SU-DHL-6 (cell line): Measurements from ENCODE around the gene ZNF639.

Experiments used
- H2AFZ ChIP-seq: fragments of 200-600 bp; sonication (generic); 2 replicates; pipeline ENCODE4 v1.6.1; 2014; ENCODE audit warnings: low read depth, mild to moderate bottlenecking, moderate library complexity, mixed read lengths, antibody characterized with exemption, low read length; ENCODE audit not compliant: severe bottlenecking
- H3F3A ChIP-seq: fragments of 200-600 bp; shearing (Covaris generic); 2 replicates; pipeline ENCODE4 v1.6.0; 2016; ENCODE audit warnings: antibody characterized with exemption, mild to moderate bottlenecking; ENCODE audit not compliant: insufficient read depth
- H3K27ac ChIP-seq: fragments of 200-600 bp; sonication (generic); 2 replicates; pipeline ENCODE4 v1.5.1; 2016; ENCODE audit warnings: low read depth, mild to moderate bottlenecking, low read length, moderate library complexity, mixed read lengths
- H3K27me3 ChIP-seq: fragments of 200-600 bp; sonication (generic), shearing (Covaris generic); 2 replicates; pipeline ENCODE4 v1.6.0; 2014; ENCODE audit warnings: mild to moderate bottlenecking, low read length
- H3K36me3 ChIP-seq: fragments of 200-600 bp; sonication (generic); 2 replicates; pipeline ENCODE4 v1.6.1; 2014; ENCODE audit warnings: mild to moderate bottlenecking, low read length, mixed read lengths
- H3K4me2 ChIP-seq: fragments of 300-600, 200-600 bp; shearing (Covaris generic), sonication (generic); 2 replicates; pipeline ENCODE4 v1.6.0; 2014; ENCODE audit warnings: low read length, low read depth, mild to moderate bottlenecking; ENCODE audit not compliant: poor library complexity, severe bottlenecking
- H3K4me3 ChIP-seq: fragments of 200-600 bp; sonication (generic); 2 replicates; pipeline ENCODE4 v1.5.1; 2014; ENCODE audit warnings: antibody characterized with exemption, low read length, mild to moderate bottlenecking, mixed read lengths; ENCODE audit not compliant: insufficient read depth, poor library complexity, severe bottlenecking
- H3K79me2 ChIP-seq: fragments of 200-600 bp; sonication (generic); 2 replicates; pipeline ENCODE4 v1.6.1; 2014; ENCODE audit warnings: mild to moderate bottlenecking, low read length, moderate library complexity; ENCODE audit not compliant: insufficient read depth
- H3K9ac ChIP-seq: fragments of 200-600 bp; sonication (generic); 2 replicates; pipeline ENCODE4 v1.7.0; 2014; ENCODE audit warnings: mild to moderate bottlenecking, low read length
- H3K9me2 ChIP-seq: fragments of 200-600 bp; sonication (generic); replicated peaks from 2 replicates; pipeline ENCODE4 v1.6.1; 2014; ENCODE audit warnings: low read length; ENCODE audit not compliant: insufficient read depth
- H3K9me3 ChIP-seq: fragments of 200-600 bp; sonication (generic); 2 replicates; pipeline ENCODE4 v1.6.1; 2014; ENCODE audit warnings: low read length, mixed read lengths; ENCODE audit not compliant: insufficient read depth
- H4K20me1 ChIP-seq: fragments of 200-600 bp; sonication (generic); 2 replicates; pipeline ENCODE4 v1.6.1; 2014; ENCODE audit warnings: low read depth, mild to moderate bottlenecking, antibody characterized with exemption, low read length, moderate library complexity, mixed read lengths
- CTCF ChIP-seq: fragments of 200-600 bp; sonication (generic); IDR thresholded peaks from one replicate; pipeline ENCODE4 v1.5.1; 2017; ENCODE audit warnings: antibody characterized with exemption, mild to moderate bottlenecking, low read length, moderate library complexity; ENCODE audit not compliant: insufficient read depth, poor library complexity, severe bottlenecking
- EZH2phosphoT487 ChIP-seq: fragments of 200-600 bp; sonication (generic), shearing (Covaris generic); conservative IDR thresholded peaks from 2 replicates; pipeline ENCODE4 v1.6.1; 2018; ENCODE audit warnings: mild to moderate bottlenecking, antibody characterized with exemption, low read length, moderate library complexity, mixed read lengths

ZNF639 gene

DNA sequence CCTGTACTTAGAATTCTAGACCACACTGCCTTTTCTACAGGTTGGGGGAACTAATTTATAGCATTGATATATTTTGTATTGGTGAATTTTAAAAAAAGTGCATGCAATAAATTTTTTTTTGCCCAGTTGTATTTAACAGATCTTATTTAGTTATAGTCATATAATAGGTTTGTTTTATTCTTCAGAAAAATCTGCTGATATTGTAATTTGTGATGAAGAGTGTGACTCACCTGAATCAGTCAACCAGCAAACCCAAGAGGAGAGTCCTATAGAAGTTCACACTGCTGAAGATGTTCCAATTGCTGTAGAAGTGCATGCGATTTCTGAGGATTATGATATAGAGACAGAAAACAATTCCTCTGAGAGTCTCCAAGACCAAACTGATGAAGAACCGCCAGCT lies 10.3 kb downstream of the ZNF639 start:
- TF ChIP-seq EZH2phosphoT487 (no peak), CTCF (no peak)
- Histone ChIP-seq H4K20me1 (peaks cover 6% of the 10 kb centered on the region), H3K9me3 (no peaks in the 10 kb centered on the region), H3K27ac (no peak overlapping the region), H3K9ac (no peak overlapping the region), H3K9me2 (no peaks in the 10 kb centered on the region), H3K4me2 (no peak overlapping the region), H3K36me3 (peaks cover 73% of the 10 kb centered on the region), H3K4me3 (no peak overlapping the region), H3K27me3 (no peaks in the 10 kb centered on the region), H3K79me2 (peaks cover 34% of the 10 kb centered on the region), H2AFZ (no peak overlapping the region), H3F3A (peaks cover 18% of the 10 kb centered on the region; the same call in 1 of the 2 replicates)

- Histone ChIP-seq H3K9me3 (no peaks in the 10 kb centered on the region), H3F3A (peaks cover 25% of the 10 kb centered on the region; the same call in 1 of the 2 replicates), H2AFZ (no peak overlapping the region), H3K9ac (no peak overlapping the region), H4K20me1 (peaks cover 3% of the 10 kb centered on the region; the same call in 1 of the 2 replicates), H3K9me2 (no peaks in the 10 kb centered on the region), H3K4me3 (no peak overlapping the region), H3K27ac (no peak overlapping the region), H3K4me2 (no peak overlapping the region), H3K79me2 (peaks cover 26% of the 10 kb centered on the region), H3K27me3 (no peaks in the 10 kb centered on the region), H3K36me3 (peaks cover 54% of the 10 kb centered on the region)
- TF ChIP-seq CTCF (no peak), EZH2phosphoT487 (no peak)
Observed at GRCh38 chr3:179336345-179336929, 13.6 kb downstream of the ZNF639 start.

- Histone ChIP-seq H3K4me2 (peak within 1 kb of the TSS; percentile 78), H3K79me2 (peaks cover 26% of the 10 kb centered on the region), H3K9me3 (no peaks in the 10 kb centered on the region), H3F3A (peaks cover 30% of the 10 kb centered on the region; the same call in 1 of the 2 replicates), H3K36me3 (peaks cover 9% of the 10 kb centered on the region; the same call in 1 of the 2 replicates), H2AFZ (peak within 1 kb of the TSS; percentile 90), H3K27ac (peak within 1 kb of the TSS; percentile 54), H4K20me1 (no peaks in the 10 kb centered on the region), H3K9ac (peak within 1 kb of the TSS; percentile 70), H3K4me3 (peak within 1 kb of the TSS; percentile 74), H3K9me2 (no peaks in the 10 kb centered on the region), H3K27me3 (no peaks in the 10 kb centered on the region)
- TF ChIP-seq CTCF: no peak
- TF ChIP-seq EZH2phosphoT487: no peak
Observed at GRCh38 chr3:179347345-179348194, 24.7 kb downstream of the ZNF639 start, which contains the start of gene MFN1. TSS of gene MFN1 (plus strand) at chr3:179347709. CDS start at chr3:179348852, 1,143 bp downstream.
